Measurements from ENCODE around the gene ZP4.

The ZP4 gene

GRCh38 chr1:237890822-237891221 lies at the start of gene ZP4:
ZP4 (minus strand) TSS chr1:237890922; CDS start chr1:237890635, 287 bp downstream.
- Mint-ChIP-seq H3K4me1 (ENCODE audit: low read depth) (no peaks in the 10 kb centered on the region), H3K27ac (no peak within 1 kb of the TSS), H3K4me3 (no peak within 1 kb of the TSS), H3K36me3 (ENCODE audit: low read depth) (no peaks in the 10 kb centered on the region), H3K27me3 (no peaks in the 10 kb centered on the region), H3K9me3 (peaks cover 2% of the 10 kb centered on the region)
- no peak for DNase-seq

- H3K4me1 Mint-ChIP-seq (ENCODE audit: low read depth): no peaks in the 10 kb centered on the region
- DNase-seq: no peak
- no peak overlapping the region for H3K27ac Mint-ChIP-seq
- no peaks in the 10 kb centered on the region for H3K9me3 Mint-ChIP-seq
- H3K36me3 Mint-ChIP-seq (ENCODE audit: low read depth): no peaks in the 10 kb centered on the region
- no peaks in the 10 kb centered on the region for H3K27me3 Mint-ChIP-seq
- H3K4me3 Mint-ChIP-seq: no peak overlapping the region
These were observed 47.8 kb upstream of the ZP4 start for GRCh38 chr1:237938553-237938952.

GRCh38 chr1:237938068-237938467 lies 47.3 kb upstream of the ZP4 start:
- no peak for DNase-seq
- Mint-ChIP-seq H3K4me3 (no peak overlapping the region), H3K9me3 (no peaks in the 10 kb centered on the region), H3K27me3 (no peaks in the 10 kb centered on the region), H3K36me3 (ENCODE audit: low read depth) (no peaks in the 10 kb centered on the region), H3K27ac (no peak overlapping the region), H3K4me1 (ENCODE audit: low read depth) (no peaks in the 10 kb centered on the region)

GRCh38 chr1:237932816-237933215 lies 42.1 kb upstream of the ZP4 start:
- Mint-ChIP-seq H3K4me3 (no peak overlapping the region), H3K9me3 (no peaks in the 10 kb centered on the region), H3K27ac (no peak overlapping the region), H3K27me3 (no peaks in the 10 kb centered on the region), H3K36me3 (ENCODE audit: low read depth) (no peaks in the 10 kb centered on the region), H3K4me1 (ENCODE audit: low read depth) (no peaks in the 10 kb centered on the region)
- no peak for DNase-seq

GRCh38 chr1:237931581-237931980 lies 40.9 kb upstream of the ZP4 start:
- H3K4me1 Mint-ChIP-seq (ENCODE audit: low read depth): no peaks in the 10 kb centered on the region
- no peak overlapping the region for H3K27ac Mint-ChIP-seq
- no peak overlapping the region for H3K4me3 Mint-ChIP-seq
- no peaks in the 10 kb centered on the region for H3K27me3 Mint-ChIP-seq
- no peaks in the 10 kb centered on the region for H3K36me3 Mint-ChIP-seq (ENCODE audit: low read depth)
- no peaks in the 10 kb centered on the region for H3K9me3 Mint-ChIP-seq
- DNase-seq: no peak

GRCh38 chr1:237927198-237927597 lies 36.5 kb upstream of the ZP4 start:
- H3K27ac Mint-ChIP-seq: no peak overlapping the region
- no peaks in the 10 kb centered on the region for H3K36me3 Mint-ChIP-seq (ENCODE audit: low read depth)
- no peaks in the 10 kb centered on the region for H3K9me3 Mint-ChIP-seq
- no peaks in the 10 kb centered on the region for H3K27me3 Mint-ChIP-seq
- no peaks in the 10 kb centered on the region for H3K4me1 Mint-ChIP-seq (ENCODE audit: low read depth)
- DNase-seq: no peak
- H3K4me3 Mint-ChIP-seq: no peak overlapping the region

- DNase-seq: no peak
- no peaks in the 10 kb centered on the region for H3K4me1 Mint-ChIP-seq (ENCODE audit: low read depth)
- H3K27me3 Mint-ChIP-seq: no peaks in the 10 kb centered on the region
- no peaks in the 10 kb centered on the region for H3K36me3 Mint-ChIP-seq (ENCODE audit: low read depth)
- H3K9me3 Mint-ChIP-seq: peaks cover 7% of the 10 kb centered on the region
- no peak overlapping the region for H3K4me3 Mint-ChIP-seq
- H3K27ac Mint-ChIP-seq: no peak overlapping the region
These were observed 30.6 kb upstream of the ZP4 start for GRCh38 chr1:237921306-237921705.

- peaks cover 7% of the 10 kb centered on the region for H3K9me3 Mint-ChIP-seq
- no peak overlapping the region for H3K27ac Mint-ChIP-seq
- no peaks in the 10 kb centered on the region for H3K27me3 Mint-ChIP-seq
- no peak overlapping the region for H3K4me3 Mint-ChIP-seq
- no peak for DNase-seq
- H3K4me1 Mint-ChIP-seq (ENCODE audit: low read depth): no peaks in the 10 kb centered on the region
- no peaks in the 10 kb centered on the region for H3K36me3 Mint-ChIP-seq (ENCODE audit: low read depth)
These were observed 22.6 kb upstream of the ZP4 start for GRCh38 chr1:237913345-237913744.

- H3K27ac Mint-ChIP-seq: no peak overlapping the region
- peaks cover 4% of the 10 kb centered on the region for H3K9me3 Mint-ChIP-seq
- no peaks in the 10 kb centered on the region for H3K27me3 Mint-ChIP-seq
- H3K4me1 Mint-ChIP-seq (ENCODE audit: low read depth): no peaks in the 10 kb centered on the region
- no peaks in the 10 kb centered on the region for H3K36me3 Mint-ChIP-seq (ENCODE audit: low read depth)
- no peak for DNase-seq
- no peak overlapping the region for H3K4me3 Mint-ChIP-seq
These were observed 21.2 kb upstream of the ZP4 start for GRCh38 chr1:237911911-237912310.

GRCh38 chr1:237910834-237911233 lies 20.1 kb upstream of the ZP4 start:
- Mint-ChIP-seq H3K27ac (no peak overlapping the region), H3K9me3 (no peaks in the 10 kb centered on the region), H3K27me3 (no peaks in the 10 kb centered on the region), H3K4me1 (ENCODE audit: low read depth) (no peaks in the 10 kb centered on the region), H3K36me3 (ENCODE audit: low read depth) (no peaks in the 10 kb centered on the region), H3K4me3 (no peak overlapping the region)
- no peak for DNase-seq

- Mint-ChIP-seq H3K4me1 (ENCODE audit: low read depth) (no peaks in the 10 kb centered on the region), H3K36me3 (ENCODE audit: low read depth) (no peaks in the 10 kb centered on the region), H3K9me3 (no peaks in the 10 kb centered on the region), H3K27ac (no peak overlapping the region), H3K4me3 (no peak overlapping the region), H3K27me3 (no peaks in the 10 kb centered on the region)
- DNase-seq: no peak
These were observed 13.2 kb upstream of the ZP4 start for GRCh38 chr1:237903961-237904360.

GRCh38 chr1:237902960-237903743 lies 12.4 kb upstream of the ZP4 start:
- DNase-seq: no peak
- no peaks in the 10 kb centered on the region for H3K36me3 Mint-ChIP-seq (ENCODE audit: low read depth)
- no peaks in the 10 kb centered on the region for H3K9me3 Mint-ChIP-seq
- H3K4me1 Mint-ChIP-seq (ENCODE audit: low read depth): no peaks in the 10 kb centered on the region
- H3K27ac Mint-ChIP-seq: no peak overlapping the region
- no peaks in the 10 kb centered on the region for H3K27me3 Mint-ChIP-seq
- no peak overlapping the region for H3K4me3 Mint-ChIP-seq

- no peaks in the 10 kb centered on the region for H3K4me1 Mint-ChIP-seq (ENCODE audit: low read depth)
- no peak overlapping the region for H3K4me3 Mint-ChIP-seq
- H3K9me3 Mint-ChIP-seq: no peaks in the 10 kb centered on the region
- no peak overlapping the region for H3K27ac Mint-ChIP-seq
- no peaks in the 10 kb centered on the region for H3K36me3 Mint-ChIP-seq (ENCODE audit: low read depth)
- no peaks in the 10 kb centered on the region for H3K27me3 Mint-ChIP-seq
- no peak for DNase-seq
These were observed 10.7 kb upstream of the ZP4 start for GRCh38 chr1:237901299-237901934.

- Mint-ChIP-seq H3K27ac (no peak overlapping the region), H3K9me3 (no peaks in the 10 kb centered on the region), H3K4me3 (no peak overlapping the region), H3K4me1 (ENCODE audit: low read depth) (no peaks in the 10 kb centered on the region), H3K27me3 (no peaks in the 10 kb centered on the region), H3K36me3 (ENCODE audit: low read depth) (no peaks in the 10 kb centered on the region)
- DNase-seq: no peak
These were observed 4.9 kb upstream of the ZP4 start for GRCh38 chr1:237895630-237896029.

- no peak overlapping the region for H3K27ac Mint-ChIP-seq
- H3K36me3 Mint-ChIP-seq (ENCODE audit: low read depth): no peaks in the 10 kb centered on the region
- no peaks in the 10 kb centered on the region for H3K9me3 Mint-ChIP-seq
- no peaks in the 10 kb centered on the region for H3K27me3 Mint-ChIP-seq
- no peak overlapping the region for H3K4me3 Mint-ChIP-seq
- no peak for DNase-seq
- H3K4me1 Mint-ChIP-seq (ENCODE audit: low read depth): no peaks in the 10 kb centered on the region
These were observed 3.4 kb upstream of the ZP4 start for GRCh38 chr1:237894131-237894530.
